HL-60 (cell line): ENCODE results near the gene C17orf78.

Source experiments
- CTCF ChIP-seq: IDR thresholded peaks from one replicate; pipeline ENCODE4 v1.5.1; 2011; ENCODE audit warnings: low read length, control low read depth, inconsistent platforms; ENCODE audit not compliant: insufficient read depth
- SPI1 ChIP-seq: IDR thresholded peaks from 2 replicates; pipeline ENCODE4 v1.6.1; 2012; ENCODE audit warnings: low read depth, mild to moderate bottlenecking, borderline replicate concordance
- TF ChIP-seq, protein P1 (sequence below): IDR thresholded peaks from 2 replicates; pipeline ENCODE4 v1.6.1; 2012; ENCODE audit warnings: low read depth; ENCODE audit not compliant: insufficient replicate concordance

DNA sequence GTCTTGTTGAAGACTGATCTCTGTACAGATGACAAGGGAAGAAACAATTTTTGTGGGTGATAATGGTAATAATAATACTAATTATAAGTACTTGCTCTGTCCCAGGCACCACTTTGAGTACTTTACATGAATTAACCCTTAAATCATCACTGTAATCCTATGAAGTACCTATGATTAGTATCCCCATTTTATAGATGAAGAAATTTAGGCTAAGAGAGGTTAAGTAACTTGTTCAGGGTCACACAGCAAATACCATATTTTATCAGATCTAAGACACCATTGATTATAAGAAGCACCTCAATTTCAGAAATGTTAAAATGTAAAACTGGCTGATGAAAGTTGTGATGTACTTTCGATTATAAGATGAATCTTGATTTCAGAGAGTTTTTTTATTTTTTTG lies 49.5 kb downstream of the C17orf78 start:
- TF ChIP-seq CTCF, result no peak
- TF ChIP-seq, protein P1, sequence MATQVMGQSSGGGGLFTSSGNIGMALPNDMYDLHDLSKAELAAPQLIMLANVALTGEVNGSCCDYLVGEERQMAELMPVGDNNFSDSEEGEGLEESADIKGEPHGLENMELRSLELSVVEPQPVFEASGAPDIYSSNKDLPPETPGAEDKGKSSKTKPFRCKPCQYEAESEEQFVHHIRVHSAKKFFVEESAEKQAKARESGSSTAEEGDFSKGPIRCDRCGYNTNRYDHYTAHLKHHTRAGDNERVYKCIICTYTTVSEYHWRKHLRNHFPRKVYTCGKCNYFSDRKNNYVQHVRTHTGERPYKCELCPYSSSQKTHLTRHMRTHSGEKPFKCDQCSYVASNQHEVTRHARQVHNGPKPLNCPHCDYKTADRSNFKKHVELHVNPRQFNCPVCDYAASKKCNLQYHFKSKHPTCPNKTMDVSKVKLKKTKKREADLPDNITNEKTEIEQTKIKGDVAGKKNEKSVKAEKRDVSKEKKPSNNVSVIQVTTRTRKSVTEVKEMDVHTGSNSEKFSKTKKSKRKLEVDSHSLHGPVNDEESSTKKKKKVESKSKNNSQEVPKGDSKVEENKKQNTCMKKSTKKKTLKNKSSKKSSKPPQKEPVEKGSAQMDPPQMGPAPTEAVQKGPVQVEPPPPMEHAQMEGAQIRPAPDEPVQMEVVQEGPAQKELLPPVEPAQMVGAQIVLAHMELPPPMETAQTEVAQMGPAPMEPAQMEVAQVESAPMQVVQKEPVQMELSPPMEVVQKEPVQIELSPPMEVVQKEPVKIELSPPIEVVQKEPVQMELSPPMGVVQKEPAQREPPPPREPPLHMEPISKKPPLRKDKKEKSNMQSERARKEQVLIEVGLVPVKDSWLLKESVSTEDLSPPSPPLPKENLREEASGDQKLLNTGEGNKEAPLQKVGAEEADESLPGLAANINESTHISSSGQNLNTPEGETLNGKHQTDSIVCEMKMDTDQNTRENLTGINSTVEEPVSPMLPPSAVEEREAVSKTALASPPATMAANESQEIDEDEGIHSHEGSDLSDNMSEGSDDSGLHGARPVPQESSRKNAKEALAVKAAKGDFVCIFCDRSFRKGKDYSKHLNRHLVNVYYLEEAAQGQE, result no peak
- TF ChIP-seq SPI1, result no peak
